Measurements from ENCODE around the gene ARFGAP1.

The ARFGAP1 gene

DNA sequence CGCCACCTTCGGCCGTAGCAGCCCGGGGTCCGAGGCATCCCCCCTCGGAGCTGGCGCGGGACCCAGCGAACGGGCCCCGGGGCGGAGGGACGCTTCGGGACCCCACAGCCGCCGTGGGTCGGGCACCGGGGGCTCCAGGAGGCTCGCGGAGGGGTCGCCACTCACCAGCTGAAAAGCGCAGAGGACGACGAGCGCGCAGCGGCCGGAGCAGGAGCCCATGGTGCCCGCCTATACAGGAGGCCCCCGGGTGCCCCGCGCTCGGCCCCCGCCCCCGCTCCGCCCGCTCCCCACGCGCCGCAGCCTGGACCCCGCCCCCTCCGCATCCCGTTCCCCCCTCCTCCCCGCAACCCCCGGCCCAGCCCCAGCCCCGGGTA, 18.4 kb upstream of the ARFGAP1 start, which contains the start of gene NKAIN4:
TSS of gene NKAIN4 (minus strand) at position 232 of the 374 bp plus-strand sequence. CDS start at position 219, 13 bp downstream.
- H3K27me3 ChIP-seq (ENCODE audit: insufficient read depth, poor library complexity, severe bottlenecking) = peaks cover 72% of the 10 kb centered on the region
- peak within 1 kb of the TSS; percentile 2 for H3K4me3 ChIP-seq (ENCODE audit: severe bottlenecking)
- no peak for DNase-seq (ENCODE audit: low spot score)
- H3K9me3 ChIP-seq (ENCODE audit: severe bottlenecking) = no peaks in the 10 kb centered on the region
- no peak within 1 kb of the TSS for H3K27ac ChIP-seq (ENCODE audit: poor library complexity, severe bottlenecking)
- peaks cover 6% of the 10 kb centered on the region for H3K4me1 ChIP-seq (ENCODE audit: insufficient read depth, poor library complexity, severe bottlenecking)
- no peaks in the 10 kb centered on the region for H3K36me3 ChIP-seq (ENCODE audit: low read depth)
- no peak for ATAC-seq (ENCODE audit: low read depth)
- TF ChIP-seq, protein P1, sequence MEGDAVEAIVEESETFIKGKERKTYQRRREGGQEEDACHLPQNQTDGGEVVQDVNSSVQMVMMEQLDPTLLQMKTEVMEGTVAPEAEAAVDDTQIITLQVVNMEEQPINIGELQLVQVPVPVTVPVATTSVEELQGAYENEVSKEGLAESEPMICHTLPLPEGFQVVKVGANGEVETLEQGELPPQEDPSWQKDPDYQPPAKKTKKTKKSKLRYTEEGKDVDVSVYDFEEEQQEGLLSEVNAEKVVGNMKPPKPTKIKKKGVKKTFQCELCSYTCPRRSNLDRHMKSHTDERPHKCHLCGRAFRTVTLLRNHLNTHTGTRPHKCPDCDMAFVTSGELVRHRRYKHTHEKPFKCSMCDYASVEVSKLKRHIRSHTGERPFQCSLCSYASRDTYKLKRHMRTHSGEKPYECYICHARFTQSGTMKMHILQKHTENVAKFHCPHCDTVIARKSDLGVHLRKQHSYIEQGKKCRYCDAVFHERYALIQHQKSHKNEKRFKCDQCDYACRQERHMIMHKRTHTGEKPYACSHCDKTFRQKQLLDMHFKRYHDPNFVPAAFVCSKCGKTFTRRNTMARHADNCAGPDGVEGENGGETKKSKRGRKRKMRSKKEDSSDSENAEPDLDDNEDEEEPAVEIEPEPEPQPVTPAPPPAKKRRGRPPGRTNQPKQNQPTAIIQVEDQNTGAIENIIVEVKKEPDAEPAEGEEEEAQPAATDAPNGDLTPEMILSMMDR (IDR thresholded peaks at IDR 0.05; ENCODE audit: poor library complexity, severe bottlenecking) = no peak

DNA sequence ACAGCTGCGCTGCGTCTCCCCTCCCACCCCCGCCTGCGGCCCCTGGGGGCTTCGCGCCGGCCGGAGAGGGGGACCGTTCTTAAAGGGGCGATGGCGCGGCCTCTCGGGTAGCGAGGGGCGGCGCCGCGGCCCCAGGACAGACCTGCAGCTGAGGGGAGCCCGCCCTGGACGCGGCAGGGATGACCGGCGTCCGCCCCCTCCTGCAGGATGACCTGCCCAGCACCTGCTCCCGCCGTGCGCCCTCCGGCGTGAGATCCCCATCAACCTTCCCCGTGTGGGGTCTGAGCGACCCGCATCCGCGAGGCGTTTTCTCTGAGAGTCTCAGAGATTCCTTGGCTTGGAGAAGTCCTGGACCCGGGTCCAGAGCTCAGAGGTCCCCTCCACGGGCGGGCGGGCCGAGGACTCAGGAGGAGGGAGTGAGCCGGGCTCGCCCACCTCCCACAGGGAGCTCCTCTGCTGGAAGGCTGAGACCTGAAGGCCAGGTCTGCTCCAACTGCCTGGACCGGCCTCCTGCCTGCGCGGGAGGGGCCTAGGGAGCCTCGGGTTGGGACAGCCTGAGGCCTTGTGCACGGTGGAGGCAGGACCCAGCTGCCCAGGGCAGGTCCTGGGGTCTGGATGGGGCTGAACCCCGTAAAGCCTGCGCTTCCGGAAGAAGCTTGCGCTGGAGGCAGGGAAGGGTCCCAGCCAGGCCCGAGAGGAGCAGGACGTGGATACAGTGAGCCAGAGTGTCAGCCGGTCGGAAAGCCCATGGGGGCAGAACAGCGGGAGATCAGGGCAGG, 17.8 kb upstream of the ARFGAP1 start:
- H3K4me1 ChIP-seq (ENCODE audit: insufficient read depth, poor library complexity, severe bottlenecking) = peaks cover 6% of the 10 kb centered on the region
- DNase-seq (ENCODE audit: low spot score) = no peak
- TF ChIP-seq, protein P1 (IDR thresholded peaks at IDR 0.05; ENCODE audit: poor library complexity, severe bottlenecking) = no peak
- no peaks in the 10 kb centered on the region for H3K36me3 ChIP-seq (ENCODE audit: low read depth)
- peaks cover 69% of the 10 kb centered on the region for H3K27me3 ChIP-seq (ENCODE audit: insufficient read depth, poor library complexity, severe bottlenecking)
- no peak for ATAC-seq (ENCODE audit: low read depth)
- no peak overlapping the region for H3K27ac ChIP-seq (ENCODE audit: poor library complexity, severe bottlenecking)
- H3K4me3 ChIP-seq (ENCODE audit: severe bottlenecking) = no peak overlapping the region
- H3K9me3 ChIP-seq (ENCODE audit: severe bottlenecking) = no peaks in the 10 kb centered on the region

DNA sequence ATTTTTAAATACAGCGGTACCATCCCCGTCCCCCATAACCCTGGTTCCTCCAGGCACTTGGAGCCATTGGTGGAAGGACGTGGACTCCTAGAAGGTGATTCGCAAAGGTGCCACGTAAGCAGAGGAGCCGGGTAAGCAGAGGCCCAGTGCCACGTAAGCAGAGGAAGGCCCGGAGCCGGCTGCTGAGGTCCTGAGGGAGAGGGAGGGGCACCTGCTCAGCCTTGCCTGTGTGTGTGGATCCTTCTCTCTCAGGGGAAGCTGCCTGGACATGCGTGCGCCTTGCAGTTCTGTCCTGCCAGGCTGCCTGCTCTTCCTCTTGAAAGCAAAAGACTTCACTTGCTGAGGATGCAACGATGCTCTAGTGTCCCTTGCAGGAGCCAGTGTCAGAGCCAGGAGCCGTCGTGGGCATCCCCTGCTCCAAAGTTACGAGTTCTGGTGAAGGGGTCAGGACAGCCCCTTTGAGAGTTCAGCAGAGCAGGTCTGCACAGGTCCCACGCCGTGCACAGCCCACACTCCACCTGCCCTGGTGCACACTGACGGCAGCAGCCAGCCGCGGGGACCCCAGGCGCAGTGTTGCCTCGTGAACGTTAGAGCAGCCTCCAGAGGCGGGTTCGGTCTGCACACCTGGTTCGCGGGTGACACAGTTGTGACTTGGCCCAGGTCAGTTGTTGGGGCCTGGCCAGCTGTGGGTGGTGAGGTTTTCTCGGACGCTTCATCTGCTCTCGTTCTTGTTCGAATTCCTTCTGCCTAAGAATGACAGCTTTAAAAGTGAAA, 16.5 kb upstream of the ARFGAP1 start:
- H3K4me1 ChIP-seq (ENCODE audit: insufficient read depth, poor library complexity, severe bottlenecking) = peaks cover 6% of the 10 kb centered on the region
- peaks cover 60% of the 10 kb centered on the region for H3K27me3 ChIP-seq (ENCODE audit: insufficient read depth, poor library complexity, severe bottlenecking)
- H3K4me3 ChIP-seq (ENCODE audit: severe bottlenecking) = no peak overlapping the region
- DNase-seq (ENCODE audit: low spot score) (no peak), ATAC-seq (ENCODE audit: low read depth) (peak; percentile 82)
- TF ChIP-seq, protein P1 (IDR thresholded peaks at IDR 0.05; ENCODE audit: poor library complexity, severe bottlenecking) = no peak
- H3K9me3 ChIP-seq (ENCODE audit: severe bottlenecking) = no peaks in the 10 kb centered on the region
- no peaks in the 10 kb centered on the region for H3K36me3 ChIP-seq (ENCODE audit: low read depth)
- no peak overlapping the region for H3K27ac ChIP-seq (ENCODE audit: poor library complexity, severe bottlenecking)

DNA sequence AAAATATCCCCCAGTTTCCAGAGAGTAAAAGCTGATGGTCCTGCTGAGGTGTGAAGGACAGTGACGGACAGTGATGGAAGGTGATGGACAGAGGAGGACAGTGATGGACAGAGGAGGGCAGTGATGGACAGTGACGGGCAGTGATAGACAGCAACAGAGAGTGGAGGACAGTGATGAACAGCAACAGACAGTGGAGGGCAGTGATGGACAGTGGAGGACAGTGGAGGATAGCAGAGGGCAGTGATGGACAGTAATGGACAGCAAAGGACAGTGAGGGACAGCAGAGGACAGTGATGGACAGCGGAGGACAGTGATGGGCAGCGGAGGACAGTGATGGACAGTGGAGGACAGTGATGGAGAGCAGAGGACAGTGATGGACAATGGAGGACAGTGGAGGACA, 15.7 kb upstream of the ARFGAP1 start:
- H3K27me3 ChIP-seq (ENCODE audit: insufficient read depth, poor library complexity, severe bottlenecking) = peaks cover 60% of the 10 kb centered on the region
- TF ChIP-seq, protein P1 (IDR thresholded peaks at IDR 0.05; ENCODE audit: poor library complexity, severe bottlenecking) = no peak
- no peak for DNase-seq (ENCODE audit: low spot score)
- no peak for ATAC-seq (ENCODE audit: low read depth)
- H3K9me3 ChIP-seq (ENCODE audit: severe bottlenecking) = no peaks in the 10 kb centered on the region
- H3K4me1 ChIP-seq (ENCODE audit: insufficient read depth, poor library complexity, severe bottlenecking) = peaks cover 6% of the 10 kb centered on the region
- no peak overlapping the region for H3K4me3 ChIP-seq (ENCODE audit: severe bottlenecking)
- no peaks in the 10 kb centered on the region for H3K36me3 ChIP-seq (ENCODE audit: low read depth)
- no peak overlapping the region for H3K27ac ChIP-seq (ENCODE audit: poor library complexity, severe bottlenecking)

Measured in RWPE2 (cell line).